ENCODE measurements around the gene RSPH3.
"Not testable (repeated sequence)": the region's sequence is repeated elsewhere in the genome, so short reads cannot be mapped to it uniquely, and the experiment has no call there.

Gene RSPH3

GRCh38 chr6:159023893-159024292, 23.9 kb upstream of the RSPH3 start:
- no peak for DNase-seq

DNA sequence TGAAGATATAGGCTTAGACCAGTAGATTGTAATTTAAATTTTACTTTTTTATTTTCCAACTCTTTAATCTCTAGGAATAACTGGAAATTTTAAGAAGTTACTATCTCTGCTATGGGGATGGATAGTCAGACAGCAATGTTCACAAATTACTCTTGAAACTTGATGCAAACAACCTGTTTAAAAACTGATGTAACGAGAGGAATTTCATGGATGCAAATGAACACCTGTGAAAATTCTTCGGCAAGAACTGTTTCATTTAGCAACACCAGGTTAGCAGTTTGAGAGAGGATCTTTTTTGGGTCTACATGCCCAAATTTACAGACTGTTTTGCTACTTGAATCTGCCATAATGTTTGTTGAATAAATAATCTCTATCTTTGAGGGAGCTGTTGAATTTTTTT, 20.0 kb upstream of the RSPH3 start:
- DNase-seq = no peak

DNA sequence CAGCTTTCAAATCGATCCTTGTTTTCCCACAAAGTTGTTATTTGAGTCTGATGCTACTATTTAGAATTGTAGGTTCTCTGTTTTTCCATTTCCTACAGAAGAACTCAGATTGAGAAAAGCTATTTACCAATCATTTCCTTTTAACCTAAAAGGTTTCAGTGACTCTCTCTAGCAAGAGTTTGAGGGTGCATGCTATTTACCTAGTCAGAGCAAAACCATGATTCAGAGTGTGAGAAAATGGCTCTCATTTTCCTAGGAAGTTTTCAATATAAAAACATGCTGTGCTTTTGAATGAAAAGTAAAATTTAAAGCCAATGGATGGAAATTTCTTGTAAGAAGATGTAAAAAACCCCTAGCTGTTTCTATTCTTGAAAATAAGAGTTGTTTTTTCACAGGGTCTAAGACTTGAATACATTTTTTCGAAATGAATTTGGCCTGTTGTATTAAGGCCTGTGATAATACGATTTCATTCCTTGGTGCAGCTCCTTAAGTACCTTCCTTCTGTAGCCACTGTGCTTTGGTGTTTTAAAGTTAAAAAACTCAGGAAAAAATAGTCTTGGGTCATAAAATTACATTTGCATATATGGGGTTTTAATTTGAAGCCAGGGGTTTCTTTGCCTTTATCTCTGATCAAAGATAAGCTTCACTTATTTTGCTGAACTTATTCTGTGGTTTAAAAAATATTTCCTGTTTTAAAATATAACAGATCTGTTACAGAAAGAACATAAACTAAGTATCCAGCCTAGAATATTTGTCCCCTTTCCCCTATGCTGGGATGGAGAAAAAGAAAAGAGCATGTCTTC, 18.0 kb upstream of the RSPH3 start:
- DNase-seq = no peak

DNA sequence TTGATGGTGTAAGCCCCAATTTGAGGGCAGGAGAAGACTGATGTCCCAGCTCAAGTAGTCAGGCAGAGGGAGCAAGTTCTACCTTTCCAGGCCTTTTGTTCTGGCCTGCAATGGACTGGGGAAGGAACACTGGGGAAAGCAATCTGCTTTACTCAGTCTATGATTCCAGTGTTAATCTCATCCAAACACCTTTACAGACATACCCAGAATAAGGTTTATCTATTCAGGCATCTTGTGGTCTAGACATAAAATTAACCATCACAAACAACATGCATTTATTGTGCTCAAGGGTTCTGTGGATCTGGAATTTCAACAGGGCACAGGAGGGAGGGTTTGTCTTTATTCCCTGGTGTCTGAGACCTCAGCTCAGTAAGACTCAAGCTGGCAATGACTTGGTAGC, 14.4 kb upstream of the RSPH3 start:
- DNase-seq = no peak

DNA sequence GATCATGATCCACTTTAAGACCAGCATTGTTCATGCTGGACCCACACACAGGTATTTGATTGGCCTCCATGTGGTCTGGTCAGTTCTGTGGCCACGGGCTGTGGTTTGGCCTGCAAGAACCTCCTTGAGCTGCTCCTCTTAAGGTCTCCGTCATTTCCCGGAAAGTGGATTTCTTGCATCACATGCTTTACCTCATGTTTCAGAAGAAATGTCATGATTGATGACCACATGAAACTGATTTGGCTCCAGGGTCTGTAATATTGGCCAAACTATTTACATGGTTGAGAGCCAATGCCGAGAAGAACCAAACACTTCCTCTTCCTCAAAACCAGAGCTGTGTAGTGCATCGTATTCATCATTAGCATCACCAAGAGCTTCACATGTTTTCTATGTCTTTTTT, 13.2 kb upstream of the RSPH3 start:
- DNase-seq = no peak

GRCh38 chr6:159012201-159012600, 12.2 kb upstream of the RSPH3 start:
- no peak for DNase-seq

GRCh38 chr6:159010037-159010612, 10.1 kb upstream of the RSPH3 start:
- DNase-seq = not testable (repeated sequence)

DNA sequence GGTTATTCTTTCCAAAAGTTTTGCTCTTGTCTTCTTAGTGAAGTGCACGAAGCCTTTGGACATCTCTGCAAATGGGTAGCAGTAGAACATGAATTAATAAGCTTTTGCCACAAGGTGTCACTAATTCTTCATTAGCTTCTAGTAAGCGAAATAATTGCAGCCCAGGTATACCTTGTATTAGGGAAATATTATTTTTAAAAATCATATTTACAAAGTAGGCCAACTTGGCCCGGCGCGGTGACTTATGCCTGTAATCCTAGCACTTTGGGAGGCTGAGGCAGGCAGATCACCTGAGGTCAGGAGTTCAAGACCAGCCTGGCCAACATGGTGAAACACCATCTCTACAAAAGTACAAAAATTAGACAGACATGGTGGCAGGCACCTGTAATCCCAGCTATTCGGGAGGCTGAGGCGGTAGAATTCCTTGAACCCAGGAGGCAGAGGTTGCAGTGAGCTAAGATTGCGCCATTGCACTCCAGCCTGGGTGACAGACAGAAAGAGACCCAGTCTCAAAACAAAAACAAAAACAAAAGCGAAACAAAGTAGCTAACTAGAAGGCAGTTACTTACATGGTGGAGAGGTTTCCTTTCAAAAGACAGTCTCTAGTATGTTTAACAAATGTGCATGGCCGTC, 8.8 kb upstream of the RSPH3 start:
- no peak for DNase-seq

DNA sequence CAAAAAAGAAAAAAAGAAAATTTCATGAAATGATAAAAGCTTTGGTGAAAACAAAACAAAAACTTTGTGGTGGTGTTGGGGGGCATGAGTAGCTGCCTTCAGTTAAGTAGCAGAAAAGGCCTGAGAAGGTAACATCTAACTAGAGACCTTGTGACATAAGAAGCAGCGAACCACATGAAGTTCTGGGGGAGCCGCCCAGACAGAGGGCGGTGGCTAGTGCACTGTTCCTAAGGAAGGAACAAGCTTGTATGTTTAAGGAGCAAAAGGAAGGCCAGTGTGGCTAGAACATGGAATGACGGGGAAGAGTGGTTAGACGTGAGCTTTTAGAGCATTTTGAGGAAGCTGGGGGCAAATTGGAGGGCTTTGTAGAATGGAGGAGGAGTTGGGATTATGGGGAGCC, 7.5 kb upstream of the RSPH3 start:
- DNase-seq = no peak

GRCh38 chr6:159005436-159005835, 5.4 kb upstream of the RSPH3 start:
- no peak for DNase-seq

DNA sequence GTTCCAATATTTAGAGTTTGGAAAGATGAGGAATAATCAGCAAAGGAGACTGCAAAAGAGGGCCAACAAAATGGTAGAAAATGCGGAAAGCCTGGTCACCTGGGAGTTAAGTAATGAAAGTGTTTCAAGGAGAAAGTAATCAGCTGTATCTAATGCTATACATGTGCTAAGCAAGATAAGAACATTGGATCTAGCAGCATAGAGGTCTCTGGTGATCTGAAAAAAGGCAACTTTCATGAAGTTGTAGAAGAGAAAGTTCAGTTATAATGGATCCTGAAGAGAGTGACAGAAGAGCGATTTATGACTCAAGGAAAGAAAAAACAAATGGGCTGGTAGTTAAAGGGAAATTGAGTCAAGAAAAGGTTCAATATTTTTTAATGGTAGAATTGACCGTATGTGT, 4.6 kb upstream of the RSPH3 start:
- DNase-seq = no peak

DNA sequence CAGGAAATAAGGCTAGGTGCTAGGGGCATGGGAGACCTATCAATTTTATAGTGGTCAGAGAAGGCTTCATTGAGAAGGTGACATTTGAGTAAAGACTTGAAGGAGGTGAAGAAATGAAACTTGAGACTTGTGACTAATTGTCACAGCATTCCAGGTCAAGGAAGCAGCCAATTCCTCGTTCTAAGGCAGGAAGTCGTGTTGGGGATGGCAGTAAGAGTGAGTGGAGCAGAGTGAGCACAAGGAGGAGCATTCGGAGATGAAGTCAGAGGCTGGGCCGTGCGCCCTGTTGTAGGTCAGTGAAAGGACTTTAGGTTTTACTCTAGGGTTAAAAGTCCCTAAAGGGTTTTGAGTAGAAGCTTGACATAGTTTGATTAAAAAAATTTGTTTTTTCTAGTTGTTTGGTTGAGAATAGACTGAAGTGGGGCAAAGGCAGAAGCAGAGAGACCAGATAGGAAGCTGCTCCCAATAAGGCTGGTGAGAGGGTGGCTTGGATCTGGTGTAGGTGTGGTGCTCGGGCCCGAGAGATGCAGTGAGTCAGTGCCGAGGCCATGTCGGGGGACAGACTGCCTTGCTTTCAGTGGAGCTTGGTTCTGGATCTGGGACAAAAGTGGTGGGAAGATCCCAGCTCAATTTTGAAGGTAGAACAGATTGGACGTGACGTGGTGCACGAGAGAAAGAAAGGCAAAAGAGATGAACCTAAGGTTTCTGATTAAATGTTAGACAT, 2.6 kb upstream of the RSPH3 start:
- no peak for DNase-seq

DNA sequence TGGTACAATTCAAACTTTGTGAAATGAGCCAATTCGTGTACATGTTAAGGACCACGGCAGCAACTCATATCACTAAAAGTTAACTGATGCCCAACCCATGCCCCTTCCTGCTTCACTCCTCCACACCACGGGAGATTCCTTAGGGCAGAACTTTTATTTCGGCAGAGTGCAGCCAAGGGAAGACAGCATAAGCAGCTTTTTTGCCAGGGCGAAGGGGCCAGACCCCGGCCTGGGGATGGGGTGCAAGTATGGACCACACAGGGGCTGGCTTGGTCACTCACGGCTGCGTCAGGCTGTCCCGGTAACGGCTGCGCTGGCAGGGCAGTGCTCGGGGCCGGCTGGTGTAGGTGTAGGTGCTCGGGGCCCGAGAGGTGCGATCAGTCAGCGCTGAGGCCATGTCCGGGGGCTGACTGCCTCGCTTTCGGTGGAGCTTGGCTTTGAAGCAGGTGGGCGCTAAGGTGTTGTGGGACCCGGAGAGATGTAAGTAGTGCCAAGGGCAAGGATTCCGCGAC, 792 bp downstream of the RSPH3 start:
- DNase-seq = no peak

DNA sequence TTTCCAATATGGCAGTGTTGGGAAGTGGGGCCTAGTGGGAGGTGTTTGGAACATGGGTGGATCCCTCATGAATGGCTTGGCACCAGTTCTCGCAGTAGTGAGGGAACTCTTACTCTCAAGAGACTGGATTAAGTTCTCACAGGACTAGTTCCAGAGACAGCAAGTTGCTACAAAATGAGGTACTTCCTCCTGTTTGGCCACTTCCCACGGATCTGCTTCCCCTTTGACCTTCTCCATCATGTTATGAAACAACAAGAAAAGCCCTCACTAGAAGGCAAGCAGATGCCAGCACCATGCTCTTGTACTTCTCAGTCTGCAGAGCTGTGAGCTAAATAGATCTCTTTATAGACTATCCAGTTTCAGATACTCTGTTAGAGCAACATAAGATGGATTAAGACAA, 3.1 kb downstream of the RSPH3 start:
- DNase-seq = no peak

DNA sequence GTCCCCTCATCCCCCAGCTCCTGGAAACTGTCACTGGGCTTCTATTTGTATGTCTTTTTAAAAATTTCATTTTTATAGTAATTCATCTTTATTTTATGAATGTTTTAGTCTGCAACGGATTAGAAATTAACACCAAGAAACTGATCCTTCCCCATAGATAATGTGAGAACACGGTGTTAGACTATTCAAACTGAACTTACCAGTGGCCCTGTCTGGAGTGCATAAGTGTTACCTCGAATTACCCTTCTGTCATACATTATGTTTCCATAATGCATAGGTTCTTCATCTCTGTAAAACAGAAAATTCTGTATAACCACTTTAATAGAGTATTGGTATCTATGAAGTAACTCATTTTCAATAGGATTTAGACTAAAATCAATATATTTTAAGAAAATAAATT, 6.4 kb downstream of the RSPH3 start:
- DNase-seq = no peak

DNA sequence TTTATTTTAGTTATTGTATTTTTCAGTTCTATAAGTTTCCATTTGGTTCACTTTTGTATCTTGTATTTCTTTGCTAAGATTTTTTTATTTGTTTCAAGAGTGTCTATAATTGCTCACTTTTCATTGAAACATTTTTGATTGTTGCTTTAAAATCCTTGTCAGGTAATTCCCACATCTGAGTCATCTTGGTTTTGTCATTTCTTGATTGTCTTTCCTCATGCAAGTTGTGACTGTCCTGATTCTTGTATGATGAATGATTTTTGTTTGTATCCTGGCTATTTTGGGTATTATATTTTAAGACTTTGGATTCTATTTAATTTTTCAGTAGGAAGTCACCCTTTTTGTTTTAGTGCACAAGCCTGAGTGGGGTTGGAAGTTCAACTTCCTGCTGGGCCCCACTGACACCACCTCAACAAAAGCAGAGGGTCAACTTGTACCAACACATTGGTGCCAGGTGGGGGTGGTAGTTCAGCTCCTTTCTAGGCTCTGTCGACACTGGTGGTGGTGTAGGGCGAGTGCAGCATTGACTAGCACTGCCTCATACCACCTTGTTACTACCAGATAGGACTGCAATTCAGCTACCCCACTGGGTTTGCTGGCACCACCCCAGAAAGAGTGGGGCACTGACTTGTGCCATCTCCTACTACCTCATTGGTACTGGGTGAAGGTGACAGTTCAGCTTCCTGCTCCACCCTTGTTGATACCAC, 8.8 kb downstream of the RSPH3 start:
- peak; percentile 12 for DNase-seq

- DNase-seq = not testable (repeated sequence)
Observed at GRCh38 chr6:158989711-158990110, 10.3 kb downstream of the RSPH3 start.

DNA sequence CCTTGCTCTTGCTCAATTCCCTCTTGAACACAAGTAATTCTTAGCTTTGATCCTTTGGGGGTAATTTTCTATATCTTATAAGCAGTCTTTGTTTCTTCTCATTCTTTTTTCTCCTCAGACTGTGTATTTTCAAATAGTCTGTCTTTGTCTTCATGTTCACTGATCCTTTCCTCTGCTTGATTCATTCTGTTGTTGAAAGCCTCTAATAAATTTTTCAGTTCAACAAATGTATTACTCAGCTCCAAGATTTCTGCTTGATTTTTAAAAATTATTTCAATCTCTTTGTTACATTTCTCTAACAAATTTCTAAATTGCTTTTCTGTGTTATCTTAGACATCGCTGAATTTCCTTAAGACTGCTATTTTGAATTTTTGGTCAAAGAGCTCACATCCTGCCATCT, 11.5 kb downstream of the RSPH3 start:
- DNase-seq = no peak

DNA sequence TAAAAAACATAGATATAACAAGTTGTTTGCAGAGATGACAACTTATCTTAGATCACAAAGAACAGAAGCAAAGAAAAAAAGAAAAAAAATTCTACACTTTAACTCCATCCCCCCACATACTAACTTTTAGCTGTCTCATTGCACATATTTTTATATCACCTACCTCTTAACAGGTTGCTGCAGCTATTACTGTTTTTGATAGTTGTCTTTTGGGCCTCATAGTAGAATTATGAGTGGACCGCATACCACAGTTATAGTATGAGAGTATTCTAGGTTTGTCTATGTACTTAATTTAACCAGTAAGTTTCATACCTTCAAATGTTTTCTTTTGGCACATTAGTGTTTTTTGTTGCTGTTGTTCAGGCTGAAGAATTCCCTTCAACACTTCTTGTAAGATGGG, 12.3 kb downstream of the RSPH3 start:
- DNase-seq = no peak

GRCh38 chr6:158978757-158979156, 21.2 kb downstream of the RSPH3 start:
- no peak for DNase-seq

DNA sequence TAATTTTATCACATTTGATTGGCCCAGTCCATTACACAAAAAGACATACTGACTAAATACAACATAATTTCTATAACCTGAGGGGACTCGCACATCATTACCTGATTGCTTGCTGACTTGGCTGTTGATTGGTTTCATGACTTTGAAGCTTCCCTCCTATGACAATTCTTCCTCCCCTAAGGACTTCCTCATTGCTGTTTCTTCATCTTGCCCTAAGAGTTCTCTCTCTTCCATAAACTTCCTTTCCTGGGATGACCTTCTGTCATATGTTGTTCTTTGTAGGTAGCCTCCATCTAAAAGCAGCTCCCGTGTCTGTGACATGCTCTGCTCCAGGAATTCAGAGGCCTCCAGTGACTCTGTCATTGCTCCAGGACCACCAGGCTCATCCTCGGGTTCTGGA, 22.6 kb downstream of the RSPH3 start:
- DNase-seq = no peak
